Fibroblast of lung (primary cell): ENCODE data around the gene SPECC1L.

Source experiments
- CTCF ChIP-seq, 2 donors: IDR thresholded peaks in 1 of 2; conservative IDR thresholded peaks in 1 of 2; 1 replicate in 1 of 2; 2 replicates in 1 of 2; pipeline ENCODE4 v1.5.1; 2011 to 2012; ENCODE audit warnings: low read length in 2 of 2, control low read depth in 1 of 2, inconsistent platforms in 1 of 2, low read depth in 1 of 2, mild to moderate bottlenecking in 1 of 2
- EZH2 ChIP-seq: IDR thresholded peaks from 2 replicates; pipeline ENCODE4 v1.5.1; 2012; ENCODE audit warnings: low read length, control low read depth, mild to moderate bottlenecking; ENCODE audit errors: missing control alignments

GRCh38 chr22:24427500-24428164, 157.0 kb downstream of the SPECC1L start, which contains the start of gene ADORA2A:
- TF ChIP-seq CTCF (conservative IDR thresholded peaks at IDR 0.05 in 1 of 2, IDR thresholded peaks at IDR 0.05 in 1 of 2; ENCODE audit: low read depth in 1 of 2, low read length in 2 of 2) (no peak), EZH2 (no peak)
